ENCODE measurements around the gene OR2A5.

OR2A5 gene

DNA sequence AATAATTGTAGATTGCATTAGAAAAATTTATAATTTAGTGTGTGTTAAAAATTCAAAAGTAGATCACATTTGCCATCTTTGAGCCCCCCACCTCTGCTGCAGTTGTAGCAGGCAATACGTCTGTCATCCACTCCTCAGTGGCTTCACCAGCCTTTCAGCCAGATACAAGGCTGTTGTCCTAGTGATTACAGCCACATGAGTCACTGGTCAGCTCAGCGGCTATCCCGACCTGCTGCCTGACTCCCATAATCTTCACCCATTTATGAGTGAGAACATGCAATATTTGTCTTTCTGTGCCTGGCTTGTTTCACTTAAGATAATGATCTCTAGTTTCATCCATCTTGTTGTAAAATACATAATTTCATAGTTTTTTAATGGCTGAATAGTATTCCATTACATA is 9.2 kb downstream of the OR2A5 start:
- H3K4me3 ChIP-seq (ENCODE audit: low read depth, low read length): no peak overlapping the region
- TF ChIP-seq, protein P1, sequence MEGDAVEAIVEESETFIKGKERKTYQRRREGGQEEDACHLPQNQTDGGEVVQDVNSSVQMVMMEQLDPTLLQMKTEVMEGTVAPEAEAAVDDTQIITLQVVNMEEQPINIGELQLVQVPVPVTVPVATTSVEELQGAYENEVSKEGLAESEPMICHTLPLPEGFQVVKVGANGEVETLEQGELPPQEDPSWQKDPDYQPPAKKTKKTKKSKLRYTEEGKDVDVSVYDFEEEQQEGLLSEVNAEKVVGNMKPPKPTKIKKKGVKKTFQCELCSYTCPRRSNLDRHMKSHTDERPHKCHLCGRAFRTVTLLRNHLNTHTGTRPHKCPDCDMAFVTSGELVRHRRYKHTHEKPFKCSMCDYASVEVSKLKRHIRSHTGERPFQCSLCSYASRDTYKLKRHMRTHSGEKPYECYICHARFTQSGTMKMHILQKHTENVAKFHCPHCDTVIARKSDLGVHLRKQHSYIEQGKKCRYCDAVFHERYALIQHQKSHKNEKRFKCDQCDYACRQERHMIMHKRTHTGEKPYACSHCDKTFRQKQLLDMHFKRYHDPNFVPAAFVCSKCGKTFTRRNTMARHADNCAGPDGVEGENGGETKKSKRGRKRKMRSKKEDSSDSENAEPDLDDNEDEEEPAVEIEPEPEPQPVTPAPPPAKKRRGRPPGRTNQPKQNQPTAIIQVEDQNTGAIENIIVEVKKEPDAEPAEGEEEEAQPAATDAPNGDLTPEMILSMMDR (IDR thresholded peaks at IDR 0.05; ENCODE audit: borderline replicate concordance, insufficient read depth, low read depth, low read length): no peak

DNA sequence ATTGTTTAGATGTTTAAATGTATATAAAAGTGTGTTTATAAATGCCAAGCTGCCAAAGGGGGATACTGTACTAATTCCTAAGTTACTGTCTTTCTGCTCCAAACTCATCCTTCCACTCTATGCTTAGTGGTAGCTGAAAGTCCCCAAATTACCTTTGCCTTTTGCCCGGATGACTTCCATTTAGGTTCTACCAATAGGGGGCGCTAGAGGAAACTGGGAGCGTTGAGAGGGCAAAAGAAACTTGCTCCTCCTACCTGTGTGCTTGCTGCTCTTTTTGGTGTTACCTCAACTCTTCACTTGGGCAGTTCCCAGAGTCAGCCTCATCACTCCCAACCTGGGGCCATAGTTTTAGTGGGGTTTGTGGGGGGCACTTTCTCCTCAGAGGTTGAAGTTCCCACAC is 15.0 kb downstream of the OR2A5 start:
- TF ChIP-seq, protein P1 (IDR thresholded peaks at IDR 0.05; ENCODE audit: borderline replicate concordance, insufficient read depth, low read depth, low read length): peak; percentile 56; the same call in 1 of the 2 replicates
- no peak overlapping the region for H3K4me3 ChIP-seq (ENCODE audit: low read depth, low read length)

DNA sequence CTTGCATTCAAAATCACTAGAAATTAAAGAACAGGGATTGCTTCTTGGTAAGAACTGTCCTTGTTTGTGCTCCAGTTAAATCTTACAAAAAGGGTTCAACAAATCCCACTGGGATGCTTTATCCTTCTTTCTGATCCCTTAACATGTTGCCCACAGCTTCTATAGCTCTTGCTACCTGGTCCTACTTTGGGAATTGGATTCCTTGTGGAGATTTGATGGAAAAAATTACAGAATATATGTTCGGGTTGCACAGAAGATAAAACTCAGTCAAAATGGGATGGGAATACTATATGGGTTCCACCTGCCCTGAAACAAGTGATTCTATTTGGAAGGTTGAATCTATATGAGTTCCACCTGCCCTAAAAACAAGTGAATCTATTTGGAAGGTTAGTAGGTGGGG is 20.8 kb downstream of the OR2A5 start, which contains the start of gene OR2A25:
Gene OR2A25 (plus strand): TSS at position 301 of the 400 bp plus-strand sequence. CDS start 4,409 bp downstream, outside the sequence.
- TF ChIP-seq, protein P1 (IDR thresholded peaks at IDR 0.05; ENCODE audit: borderline replicate concordance, insufficient read depth, low read depth, low read length): no peak
- H3K4me3 ChIP-seq (ENCODE audit: low read depth, low read length): no peak within 1 kb of the TSS

DNA sequence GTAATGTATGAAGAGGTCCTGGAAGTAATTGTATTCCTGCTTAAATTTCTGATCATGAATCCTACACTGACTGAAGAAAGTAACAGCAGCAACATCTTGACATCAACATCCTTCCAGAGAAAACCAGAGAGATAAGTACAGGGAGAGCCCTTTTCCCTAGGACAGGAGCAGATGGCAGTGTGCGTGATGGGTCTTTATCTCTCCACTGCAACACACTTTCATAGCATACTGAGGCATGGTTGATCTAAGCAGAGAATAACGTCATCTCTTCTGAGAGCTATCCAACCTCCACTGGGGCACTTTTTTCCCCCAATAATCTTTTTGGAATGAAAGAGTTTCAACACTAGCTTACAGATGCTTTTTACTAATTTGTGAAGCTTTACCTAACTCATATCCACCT is 21.2 kb downstream of the OR2A5 start:
- no peak overlapping the region for H3K4me3 ChIP-seq (ENCODE audit: low read depth, low read length)
- TF ChIP-seq, protein P1 (IDR thresholded peaks at IDR 0.05; ENCODE audit: borderline replicate concordance, insufficient read depth, low read depth, low read length): no peak

DNA sequence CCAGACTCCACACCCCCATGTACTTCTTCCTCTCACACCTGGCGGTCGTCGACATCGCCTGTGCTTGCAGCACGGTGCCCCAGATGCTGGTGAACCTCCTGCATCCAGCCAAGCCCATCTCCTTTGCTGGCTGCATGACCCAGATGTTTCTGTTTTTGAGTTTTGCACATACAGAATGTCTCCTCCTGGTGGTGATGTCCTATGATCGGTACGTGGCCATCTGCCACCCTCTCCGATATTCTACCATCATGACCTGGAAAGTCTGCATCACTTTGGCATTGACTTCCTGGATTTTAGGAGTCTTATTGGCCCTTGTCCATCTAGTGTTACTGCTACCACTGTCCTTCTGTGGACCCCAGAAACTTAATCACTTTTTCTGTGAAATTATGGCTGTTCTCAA is 25.6 kb downstream of the OR2A5 start:
- TF ChIP-seq, protein P1 (IDR thresholded peaks at IDR 0.05; ENCODE audit: borderline replicate concordance, insufficient read depth, low read depth, low read length): no peak
- H3K4me3 ChIP-seq (ENCODE audit: low read depth, low read length): no peak overlapping the region

DNA sequence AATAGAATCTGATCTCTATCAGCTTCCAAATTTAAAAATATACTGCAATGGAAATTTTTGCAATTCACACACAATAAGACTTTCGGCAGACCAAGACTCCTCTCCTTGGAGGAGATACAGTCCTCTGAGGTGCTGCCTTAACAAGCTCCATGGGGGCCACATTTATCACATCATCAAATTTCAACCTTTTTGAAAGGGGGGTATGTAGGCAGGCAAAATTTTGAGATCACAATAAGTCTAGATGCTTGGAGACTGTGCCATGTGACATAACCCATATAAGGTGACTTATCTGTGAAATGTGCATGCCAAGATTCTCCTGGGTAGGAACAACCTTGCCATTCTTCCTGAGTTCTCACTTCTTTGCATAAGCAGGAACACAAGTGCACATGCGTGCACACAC is 37.2 kb downstream of the OR2A5 start, which contains the start of gene OR2A12:
Gene OR2A12 (plus strand): TSS at position 301 of the 400 bp plus-strand sequence. CDS start 8,830 bp downstream, outside the sequence.
- TF ChIP-seq, protein P1 (IDR thresholded peaks at IDR 0.05; ENCODE audit: borderline replicate concordance, insufficient read depth, low read depth, low read length): no peak
- no peak within 1 kb of the TSS for H3K4me3 ChIP-seq (ENCODE audit: low read depth, low read length)

DNA sequence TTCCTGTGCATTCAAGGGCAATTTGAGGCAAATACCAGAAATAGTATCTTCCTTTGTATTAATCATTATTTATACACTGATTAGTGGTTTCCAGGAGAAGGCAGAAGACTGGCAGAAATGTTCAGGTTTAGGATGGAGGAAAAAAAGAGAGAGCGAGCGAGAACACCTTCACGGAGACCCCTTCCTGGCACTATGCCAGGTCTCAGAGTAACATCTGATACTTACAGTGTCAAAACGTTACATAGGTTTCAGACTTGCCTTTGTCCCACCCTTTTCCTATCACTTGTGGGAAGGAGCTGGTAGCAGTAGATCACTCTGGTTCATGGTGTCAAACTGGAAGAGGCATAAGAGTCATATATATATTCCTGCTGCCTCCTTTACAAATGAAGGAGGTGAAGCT is 38.0 kb downstream of the OR2A5 start:
- H3K4me3 ChIP-seq (ENCODE audit: low read depth, low read length): no peak overlapping the region
- TF ChIP-seq, protein P1 (IDR thresholded peaks at IDR 0.05; ENCODE audit: borderline replicate concordance, insufficient read depth, low read depth, low read length): no peak

Data from GM12875 (cell line).